GM19023 (cell line): ENCODE data around the gene C5orf52.
"Not testable (repeated sequence)": the region's sequence is repeated elsewhere in the genome, so short reads cannot be mapped to it uniquely, and the experiment has no call there.

Experiments used
- ATAC-seq: cut with Tn5 transposase; IDR thresholded peaks from one replicate; pipeline ENCODE4 v1.9.1; 2021; ENCODE audit warnings: mild to moderate bottlenecking, moderate library complexity; ENCODE audit not compliant: unreplicated experiment

The C5orf52 gene

DNA sequence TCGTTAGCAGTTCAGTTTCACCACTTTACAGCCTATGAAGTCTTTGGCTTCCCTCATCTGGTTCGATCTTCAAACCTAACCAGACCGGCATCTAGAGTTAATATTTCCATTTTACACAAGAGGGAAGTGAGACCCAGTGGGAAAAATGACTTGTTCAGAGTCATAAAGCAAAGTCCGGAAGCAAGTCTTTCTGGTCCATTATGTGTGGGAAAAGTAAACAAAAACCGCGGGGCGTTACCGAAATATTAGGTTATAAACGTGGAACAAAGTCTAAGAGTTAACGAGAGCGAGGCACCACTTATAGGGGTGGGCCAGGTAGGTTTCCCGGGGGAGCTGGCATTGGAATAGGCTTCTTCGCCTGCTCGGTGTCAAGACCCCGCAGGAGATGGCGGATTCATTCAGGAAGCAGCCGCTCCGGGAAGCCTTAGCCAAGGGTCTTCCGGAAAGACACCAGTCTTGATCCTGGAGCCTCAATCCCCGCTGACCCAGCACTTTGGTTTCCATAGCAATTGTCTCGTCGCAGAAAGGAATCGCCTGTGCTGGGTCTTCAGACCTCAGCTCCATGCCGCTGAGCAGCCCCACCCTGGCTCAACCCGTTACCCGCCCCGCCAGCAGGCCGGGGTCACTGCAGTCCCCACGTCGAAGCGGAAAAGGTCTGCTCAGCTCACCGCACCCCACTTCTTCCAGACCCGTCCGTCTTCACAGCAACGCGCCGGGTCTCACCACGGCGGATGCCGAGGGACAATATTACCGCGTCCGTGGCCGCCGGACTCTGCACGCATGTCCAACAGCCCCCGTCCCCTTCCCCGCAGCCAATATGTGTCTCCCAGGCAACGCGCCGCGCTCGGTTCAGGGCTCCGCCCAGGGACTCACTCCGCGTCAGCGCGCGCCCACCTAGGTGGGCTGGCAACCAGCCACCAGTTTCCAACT, at the start of gene C5orf52:
TSS of gene C5orf52 (plus strand) at position 872 of the 930 bp plus-strand sequence. CDS start 82 bp downstream, outside the sequence.
- ATAC-seq, result no peak

DNA sequence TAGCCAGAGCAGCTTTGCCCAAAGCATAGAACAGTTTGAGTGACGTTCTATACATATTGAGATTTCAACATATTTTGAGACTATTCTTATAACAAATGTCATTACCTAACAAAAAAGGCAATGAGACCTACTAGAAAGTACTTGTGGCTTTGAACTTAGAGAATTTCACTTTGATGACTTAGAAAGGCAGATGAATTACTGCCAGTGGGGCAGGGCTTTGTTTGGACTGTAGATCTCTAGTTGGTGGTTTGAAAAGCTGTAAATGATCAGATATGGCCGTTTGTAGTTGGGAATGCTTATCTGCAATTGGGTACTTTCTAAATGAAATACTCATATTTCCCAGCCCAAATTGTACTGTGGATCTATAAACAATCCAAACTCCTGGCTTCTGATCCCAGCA, 47.2 kb upstream of the C5orf52 start:
- ATAC-seq, result no peak

DNA sequence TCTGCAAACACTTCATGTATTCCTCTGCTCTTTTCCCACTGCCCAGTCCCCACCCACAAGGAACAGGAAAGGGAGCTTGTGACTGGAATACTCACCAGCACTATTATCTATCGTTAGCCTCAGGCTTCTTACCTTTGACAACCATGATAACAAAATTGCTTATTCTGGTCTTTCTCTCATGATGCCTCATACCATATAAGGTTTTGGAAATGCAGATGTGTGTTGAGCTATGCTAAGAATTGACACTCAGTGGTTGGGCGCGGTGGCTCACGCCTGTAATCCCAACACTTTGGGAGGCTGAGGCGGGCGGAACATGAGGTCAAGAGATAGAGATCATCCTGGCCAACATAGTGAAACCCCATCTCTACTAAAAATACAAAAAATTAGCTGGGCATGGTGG, 44.5 kb upstream of the C5orf52 start:
- no peak for ATAC-seq

DNA sequence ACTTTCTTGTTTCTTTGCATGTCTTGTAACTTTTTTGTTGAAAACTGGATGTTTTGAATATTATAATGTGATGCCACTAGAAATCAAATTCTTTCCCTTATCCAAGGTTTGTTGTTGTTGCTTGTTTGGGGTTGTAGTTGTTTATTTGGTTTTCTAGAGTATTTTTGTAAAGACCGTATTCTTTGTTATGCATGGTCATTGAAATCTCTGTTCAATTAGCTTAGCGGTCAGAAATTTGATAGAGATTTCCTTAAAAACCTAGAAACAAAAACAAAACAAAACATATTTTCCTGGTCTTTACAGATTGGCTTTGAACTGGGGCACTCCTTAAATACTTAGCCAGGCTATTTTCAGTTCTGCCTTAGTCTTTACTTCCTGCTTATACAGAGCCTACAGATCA, 41.0 kb upstream of the C5orf52 start:
- no peak for ATAC-seq

DNA sequence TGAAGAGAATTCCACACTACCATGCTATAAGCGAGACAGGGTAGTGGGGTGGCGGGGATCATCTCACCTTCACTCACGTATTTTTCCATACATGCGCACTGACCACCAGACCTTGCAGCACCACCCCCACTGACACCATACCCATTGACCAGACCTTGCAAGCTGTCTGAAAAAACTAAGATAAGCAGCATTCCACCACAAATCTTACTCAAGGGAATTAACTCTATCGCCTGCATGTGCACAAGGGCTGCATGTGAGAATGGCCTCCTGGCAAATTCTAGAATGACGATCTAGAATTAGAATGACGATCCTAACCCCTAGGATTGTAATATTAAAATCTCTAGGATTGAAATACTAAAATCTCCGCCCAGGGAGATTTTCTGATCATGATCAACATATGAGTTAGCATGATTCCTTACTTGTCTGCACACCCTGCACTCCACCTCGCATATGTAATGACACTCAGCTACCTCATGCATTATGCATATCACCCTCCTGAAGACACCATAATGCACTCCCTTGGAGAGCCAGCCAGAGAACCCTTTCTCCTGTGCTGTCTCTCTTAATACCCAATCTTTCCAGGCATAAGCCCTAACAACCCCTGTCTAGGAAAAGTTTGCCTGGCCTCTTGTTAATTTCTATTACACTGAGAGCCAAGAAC, 30.8 kb upstream of the C5orf52 start:
- no peak for ATAC-seq

DNA sequence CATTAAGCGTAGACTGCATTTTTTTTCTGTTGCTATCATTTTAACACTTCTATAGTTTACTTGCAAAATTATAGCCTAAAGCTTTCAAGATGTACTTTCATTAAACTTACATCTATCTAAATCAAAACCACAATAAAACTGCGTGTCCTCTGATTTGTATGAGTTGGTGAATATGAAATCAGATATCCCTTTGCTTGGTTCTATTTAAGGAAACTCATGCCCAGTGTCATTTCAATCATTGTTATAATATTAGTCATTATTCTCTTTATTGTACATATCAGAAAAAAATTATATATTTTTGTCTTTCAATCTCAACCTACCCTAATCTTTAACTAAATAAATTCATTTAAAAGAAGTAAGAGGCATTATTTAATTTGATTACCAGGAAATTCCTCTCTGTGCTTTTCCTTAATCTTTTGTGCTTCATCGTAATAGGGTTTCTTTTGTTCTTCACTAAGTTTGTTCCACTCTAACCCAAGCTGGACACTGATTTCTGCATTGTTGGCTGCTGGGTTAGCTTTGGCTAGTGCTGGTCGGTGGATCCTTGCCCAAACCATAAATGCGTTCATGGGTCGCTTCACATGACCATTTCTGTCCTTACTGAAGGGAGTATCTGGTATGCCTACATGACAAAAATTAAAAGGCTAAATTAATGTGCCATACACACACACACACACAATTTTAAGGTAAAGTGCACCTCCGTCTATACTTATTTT, 22.9 kb upstream of the C5orf52 start:
- no peak for ATAC-seq

DNA sequence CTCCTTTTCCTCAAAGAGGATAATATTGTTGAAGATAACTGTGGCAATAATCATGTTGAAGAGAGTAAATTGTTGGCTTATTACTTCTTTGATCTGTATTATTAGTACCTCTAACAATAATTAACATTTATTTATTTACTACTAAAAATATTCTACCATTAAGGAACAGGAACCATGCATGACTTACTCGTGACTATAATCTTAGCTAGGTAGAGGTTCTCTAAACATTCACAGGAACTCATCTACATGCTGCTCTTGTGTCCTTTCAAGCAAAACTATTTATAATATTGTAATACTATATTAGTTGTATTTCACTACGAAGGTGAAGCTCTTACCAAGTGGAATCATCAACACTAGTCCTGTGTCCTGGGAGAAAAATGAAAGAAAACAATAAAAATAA, 22.2 kb upstream of the C5orf52 start:
- ATAC-seq, result no peak

DNA sequence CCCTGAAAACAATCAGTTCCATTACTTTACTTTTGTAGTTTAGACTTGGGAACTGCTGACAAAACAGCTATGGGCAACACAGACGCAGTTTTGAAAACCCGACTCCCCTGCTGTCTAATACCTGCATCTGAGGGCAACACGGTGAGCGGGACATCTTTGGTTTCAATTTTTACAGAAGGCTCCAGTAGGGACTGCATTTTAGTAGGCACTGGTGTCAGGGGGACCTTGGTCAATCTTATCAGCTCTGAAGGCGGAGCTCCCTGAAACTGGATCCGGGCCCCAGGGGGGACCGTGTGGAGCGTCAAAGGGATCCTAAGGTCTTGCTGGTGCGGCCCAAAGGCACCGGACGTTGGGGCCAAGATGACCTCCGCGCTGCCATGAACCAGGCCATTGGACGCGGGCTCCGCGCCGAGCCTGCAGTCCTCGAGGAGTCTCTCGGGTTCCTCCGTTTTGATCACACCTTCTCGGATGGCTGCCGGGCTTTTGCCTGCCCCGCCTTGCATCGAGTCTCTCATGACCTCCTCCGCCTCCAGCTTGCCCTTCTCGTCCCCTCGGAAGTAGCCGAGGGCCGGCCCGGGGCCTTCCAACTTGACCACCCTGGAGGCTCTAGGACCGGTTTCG, 20.2 kb upstream of the C5orf52 start:
- no peak for ATAC-seq

DNA sequence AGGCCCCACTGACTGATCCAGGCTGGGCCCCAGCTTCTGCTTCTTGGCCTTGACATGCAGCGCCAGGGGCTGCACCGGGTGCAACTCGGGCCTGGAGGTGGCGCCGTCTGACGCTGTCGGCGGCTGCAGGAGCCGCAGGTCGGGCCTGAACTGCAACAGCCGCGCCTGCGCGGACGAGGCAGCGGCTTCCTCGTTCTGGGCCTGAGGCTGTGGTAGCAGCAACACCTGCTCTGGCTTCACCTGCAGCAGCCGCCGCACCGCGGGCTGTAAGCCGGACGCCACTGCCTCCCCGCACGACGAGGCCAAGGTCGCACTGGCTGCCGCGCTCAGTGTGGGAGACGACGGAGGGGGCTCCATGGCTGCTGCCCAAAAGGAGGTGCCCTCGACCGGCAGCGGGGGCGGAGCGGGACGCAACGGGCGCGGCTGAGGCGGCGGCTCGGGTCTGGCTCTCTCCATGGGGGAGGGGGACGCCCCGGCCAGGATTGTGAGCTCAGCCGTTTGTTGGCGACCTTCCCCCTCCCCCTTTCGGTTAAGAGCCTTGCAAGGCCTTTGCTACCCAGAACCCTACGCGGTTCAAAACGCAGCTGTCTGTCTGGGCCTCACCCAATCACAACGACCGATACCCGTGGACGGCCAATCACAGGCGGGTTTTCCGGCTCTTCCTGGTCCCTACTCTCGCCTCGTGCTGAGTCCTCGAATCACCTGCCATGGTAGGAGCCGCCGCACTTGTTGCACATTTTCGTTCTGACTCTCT, 19.5 kb upstream of the C5orf52 start:
- ATAC-seq, result peak; percentile 82

DNA sequence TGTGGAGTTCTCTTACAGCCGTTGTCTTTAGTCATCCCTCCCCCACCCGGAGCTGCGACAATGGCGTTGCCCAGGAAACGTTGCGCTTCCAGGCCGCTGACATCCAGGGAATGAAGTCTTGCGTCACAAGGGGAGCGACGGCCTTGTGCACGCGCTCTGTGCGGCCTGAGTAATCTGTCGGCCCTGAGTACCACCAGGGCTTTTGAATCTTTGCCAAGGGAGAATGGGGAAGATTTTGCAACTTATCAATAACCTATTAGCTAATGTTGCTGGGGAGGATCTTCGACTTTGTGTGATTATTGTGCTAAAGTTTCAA, 19.0 kb upstream of the C5orf52 start, which contains the start of gene SOX30:
TSS of gene SOX30 (minus strand) at position 62 of the 316 bp plus-strand sequence. CDS start 360 bp downstream, outside the sequence.
- no peak for ATAC-seq

DNA sequence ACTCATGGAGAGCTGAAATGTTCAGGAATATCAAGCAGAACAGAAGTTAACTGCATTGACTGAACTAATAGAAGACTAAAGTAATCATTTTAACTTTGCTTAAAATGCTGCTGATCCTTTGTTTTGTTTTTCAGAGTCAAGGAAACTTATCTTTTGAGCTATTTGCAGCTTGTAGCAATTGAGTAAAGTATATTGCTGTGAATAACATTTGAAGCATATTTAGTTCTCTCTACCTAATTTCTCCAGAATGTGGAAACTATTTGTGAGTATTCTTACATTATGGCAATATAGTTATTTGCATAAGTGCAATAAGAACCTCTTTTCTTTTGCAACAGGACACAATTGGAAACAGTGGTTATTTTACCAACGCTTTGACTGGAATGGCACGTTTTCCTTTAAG, 13.8 kb upstream of the C5orf52 start:
- no peak for ATAC-seq

DNA sequence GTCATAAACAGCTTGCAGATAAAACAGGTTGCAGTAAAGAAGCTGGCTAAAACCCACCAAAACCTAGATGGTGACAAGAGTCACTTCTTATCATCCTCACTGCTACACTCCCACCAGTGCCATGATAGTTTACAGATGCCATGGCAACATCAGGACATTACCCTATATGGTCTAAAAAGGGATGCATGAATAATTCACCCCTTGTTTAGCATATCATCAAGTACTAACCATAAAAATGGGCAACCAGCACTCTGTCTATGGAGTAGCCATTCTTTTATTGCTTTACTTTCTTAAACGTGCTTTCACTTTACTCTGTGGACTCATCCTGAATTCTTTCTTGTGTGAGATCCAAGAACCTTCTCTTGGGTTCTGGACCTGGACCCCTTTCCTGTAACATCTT, 12.4 kb upstream of the C5orf52 start:
- no peak for ATAC-seq

DNA sequence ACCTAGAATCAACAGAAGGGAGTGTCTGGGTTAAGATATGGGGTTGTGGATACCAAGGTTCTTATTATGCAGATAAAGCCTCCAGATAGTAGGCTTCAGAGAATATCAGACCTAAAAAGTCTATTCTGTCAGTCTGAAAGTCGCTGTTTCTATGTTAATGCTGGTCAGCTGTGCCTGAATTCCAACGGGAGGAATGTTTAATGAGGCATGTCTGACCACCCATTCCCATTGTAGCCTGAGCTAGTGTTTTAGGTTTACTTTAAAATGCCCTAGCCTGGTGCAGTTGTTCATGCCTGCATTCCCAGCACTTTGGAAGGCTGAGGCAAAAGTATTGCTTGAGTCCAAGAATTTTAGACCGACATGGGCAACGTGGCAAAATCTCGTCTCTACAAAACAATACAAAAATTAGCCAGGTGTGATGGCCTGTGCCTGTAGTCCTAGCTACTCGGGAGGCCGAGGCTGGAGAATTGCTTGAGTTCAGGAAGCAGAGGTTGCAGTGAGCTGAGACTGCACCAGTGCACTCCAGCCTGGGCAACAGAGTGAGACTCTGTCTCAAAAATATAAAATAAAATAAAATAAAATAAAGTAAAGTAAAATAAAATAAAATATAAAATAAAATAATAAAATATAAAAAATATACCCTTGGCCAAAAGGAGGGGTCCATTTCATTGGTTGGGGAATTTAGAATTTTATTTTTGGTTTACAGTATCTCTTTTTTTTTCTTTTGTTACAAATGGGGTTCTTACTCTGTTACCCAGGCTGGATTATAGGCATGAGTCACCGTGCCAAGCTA, 11.3 kb upstream of the C5orf52 start:
- no peak for ATAC-seq

DNA sequence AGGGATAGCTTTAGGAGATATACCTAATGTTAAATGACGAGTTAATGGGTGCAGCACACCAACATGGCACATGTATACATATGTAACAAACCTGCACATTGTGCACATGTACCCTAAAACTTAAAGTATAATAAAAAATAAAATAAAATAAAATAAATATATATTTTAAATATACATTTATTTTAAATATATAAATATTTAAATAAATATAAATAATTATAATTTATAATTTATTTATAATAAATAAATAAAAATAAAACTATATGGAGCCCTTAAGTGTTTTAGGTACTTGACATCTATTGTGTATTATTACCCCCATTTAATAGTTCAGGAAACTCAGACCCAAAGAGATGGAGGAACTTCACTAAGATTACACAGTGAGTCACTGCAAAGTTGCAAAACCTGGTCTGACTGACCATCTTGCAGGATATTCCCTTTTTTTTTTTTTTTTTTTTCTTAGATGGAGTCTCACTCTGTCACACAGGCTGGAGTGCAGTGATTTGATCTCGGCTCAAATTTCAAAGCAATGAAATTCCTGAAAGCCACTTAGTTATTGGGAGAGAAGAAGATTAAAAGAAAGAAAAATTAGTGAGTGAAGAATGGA, 5.8 kb upstream of the C5orf52 start:
- no peak for ATAC-seq

DNA sequence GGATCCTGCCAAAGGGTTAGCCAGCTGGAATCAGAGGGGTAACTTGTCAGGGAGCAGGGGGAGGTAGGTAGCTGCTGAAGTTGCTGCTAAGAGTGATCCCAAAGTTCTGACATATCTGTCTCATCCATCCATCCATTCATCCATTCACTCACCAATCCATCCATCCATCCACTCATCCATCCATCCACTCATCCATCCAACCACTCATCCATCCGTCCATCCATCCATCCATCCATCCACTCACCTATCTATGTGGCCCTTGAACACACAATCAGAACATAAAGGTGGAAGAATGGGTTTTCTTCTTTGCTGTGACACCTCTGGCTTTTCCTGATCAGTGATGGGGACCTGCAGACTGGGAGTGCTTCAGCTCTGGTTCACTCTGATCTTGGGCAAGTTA, 3.0 kb upstream of the C5orf52 start:
- no peak for ATAC-seq

DNA sequence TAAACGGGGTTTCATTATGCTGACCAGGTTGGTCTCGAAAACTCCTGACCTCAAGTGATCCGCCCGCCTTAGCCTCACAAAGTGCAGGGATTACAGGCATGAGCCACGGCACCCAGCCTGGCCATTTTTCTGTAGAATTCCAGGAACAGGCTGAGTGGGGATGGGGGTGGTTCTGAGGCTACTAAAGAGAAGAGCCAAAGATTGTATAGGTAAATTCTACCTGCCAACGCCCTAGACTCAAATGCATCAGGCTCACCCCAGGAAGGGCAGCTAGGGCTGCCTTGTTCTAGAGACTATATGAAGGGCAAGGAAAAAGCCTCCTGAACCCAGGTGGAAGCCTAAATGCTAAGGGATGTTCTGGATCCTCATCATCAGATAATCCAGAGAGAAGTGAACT, 1.6 kb upstream of the C5orf52 start:
- ATAC-seq, result no peak

DNA sequence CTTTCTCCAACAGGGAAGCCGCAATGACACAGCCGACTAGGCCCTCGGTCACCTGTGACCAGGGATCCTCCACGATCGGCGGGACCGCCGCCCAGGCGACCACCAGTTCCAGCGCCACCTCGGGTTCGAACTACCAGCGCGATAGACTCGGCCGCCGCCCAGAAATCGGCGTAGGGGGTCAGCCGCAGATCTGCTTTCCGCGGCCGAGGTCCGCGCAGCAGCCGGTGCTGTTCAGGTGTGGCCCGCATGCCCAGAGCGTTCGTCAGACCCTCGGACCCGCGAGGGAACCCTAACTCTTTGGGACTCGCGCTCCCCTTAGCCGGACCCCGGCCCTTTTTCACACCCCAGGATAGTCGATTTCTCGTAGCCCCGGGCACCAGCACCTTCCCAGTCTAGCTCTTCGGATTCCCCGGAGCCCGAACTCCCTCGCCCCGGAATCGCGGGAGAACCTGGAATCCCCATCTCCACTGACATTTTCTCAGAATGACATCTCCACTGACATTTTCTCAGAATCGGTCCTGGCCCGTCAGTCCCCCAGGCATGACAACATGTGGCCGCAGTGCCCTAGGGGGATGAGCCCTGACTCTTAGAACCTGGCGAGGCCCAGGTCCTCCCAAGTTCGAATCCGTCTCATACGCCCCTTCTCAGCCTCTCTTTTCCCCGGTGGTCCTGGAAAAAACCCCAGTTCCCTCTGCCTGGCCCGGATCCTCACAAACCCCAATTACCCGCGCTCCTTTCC, 428 bp downstream of the C5orf52 start:
- no peak for ATAC-seq

DNA sequence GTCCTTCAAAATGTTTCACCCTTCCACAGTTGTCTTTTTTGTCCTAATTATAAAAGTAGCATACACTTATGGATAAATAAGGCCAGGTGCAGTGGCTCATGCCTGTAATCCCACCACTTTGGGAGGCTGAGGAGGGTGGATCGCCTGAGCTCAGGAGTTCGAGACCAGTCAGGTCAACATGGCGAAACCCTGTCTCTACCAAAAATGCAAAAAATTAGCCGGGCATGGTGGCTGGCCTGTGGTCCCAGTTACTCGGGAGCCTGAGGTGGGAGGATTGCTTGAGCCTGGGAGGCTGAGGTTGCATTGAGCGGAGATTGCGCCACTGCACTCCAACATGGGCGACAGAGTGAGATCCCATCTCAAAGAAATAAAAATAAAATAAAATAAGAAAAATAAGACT, 1.6 kb downstream of the C5orf52 start:
- no peak for ATAC-seq

DNA sequence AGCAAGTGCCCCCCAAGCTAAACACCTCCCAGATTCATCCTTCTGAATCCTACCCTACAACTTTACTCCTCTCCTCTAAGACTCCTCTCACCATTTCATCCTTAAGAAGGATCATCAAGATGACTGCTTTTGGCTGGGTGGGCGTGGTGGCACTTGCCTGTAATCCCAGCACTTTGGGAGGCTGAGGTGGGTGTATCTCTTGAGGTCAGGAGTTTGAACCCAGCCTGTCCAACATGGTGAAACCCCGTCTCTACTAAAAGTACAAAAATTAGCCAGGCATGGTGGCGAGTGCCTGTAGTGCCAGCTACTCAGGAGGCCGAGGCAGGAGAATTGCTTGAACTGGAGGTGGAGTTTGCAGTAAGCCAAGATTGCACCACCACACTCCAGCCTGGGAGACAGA, 3.0 kb downstream of the C5orf52 start:
- ATAC-seq, result not testable (repeated sequence)
